Measurements from ENCODE around the gene PITX3.
"Not testable (repeated sequence)": the region's sequence is repeated elsewhere in the genome, so short reads cannot be mapped to it uniquely, and the experiment has no call there.

PITX3 gene

DNA sequence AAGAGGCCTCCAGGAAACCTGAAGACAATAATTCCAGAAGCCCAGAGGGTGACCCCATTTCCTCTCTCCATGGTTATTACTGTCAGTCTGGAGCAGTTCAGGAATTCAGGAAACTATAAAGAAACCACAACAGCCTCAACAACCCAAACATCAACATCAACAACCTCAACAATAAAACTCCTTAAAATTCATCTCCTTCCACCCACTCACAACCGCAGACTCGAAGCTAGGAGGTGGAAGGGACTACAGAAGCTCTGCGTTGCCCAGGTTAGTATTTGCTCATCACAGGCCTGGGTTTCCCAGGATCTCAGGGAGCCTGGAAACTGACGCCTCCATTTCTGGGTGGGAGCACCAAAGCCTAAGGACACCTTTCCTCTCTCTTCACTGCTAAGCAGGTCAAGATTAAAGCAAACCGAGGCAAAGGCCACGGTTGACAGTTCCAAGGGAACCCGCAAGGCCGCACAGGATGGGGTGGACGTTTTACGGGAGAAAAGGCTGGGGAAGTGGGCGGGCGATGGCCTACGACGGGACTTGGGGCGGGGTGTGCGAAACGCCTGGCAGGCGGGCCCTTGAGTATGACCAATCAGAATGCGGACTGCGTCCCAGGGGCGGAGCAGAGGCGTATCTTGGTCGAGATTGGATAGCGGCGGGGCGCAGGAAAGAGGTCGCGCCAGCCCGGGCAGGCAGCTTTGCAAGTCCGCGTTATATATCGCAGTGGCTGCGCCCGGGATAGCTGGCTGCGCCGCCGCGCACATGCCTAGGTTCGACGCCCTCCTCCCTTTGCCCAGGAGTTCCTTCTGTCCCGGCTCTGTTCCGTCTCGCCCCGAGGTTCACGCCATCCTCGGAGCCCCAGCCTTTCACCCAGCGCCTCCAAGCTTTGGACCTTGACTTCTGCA lies 15.4 kb downstream of the PITX3 start, which contains the start of gene ELOVL3:
Gene ELOVL3, plus strand, starts transcription at position 654 of the 896 bp plus-strand sequence. CDS start 250 bp downstream, outside the sequence.
- DNase-seq = peak; percentile 43 to 65

DNA sequence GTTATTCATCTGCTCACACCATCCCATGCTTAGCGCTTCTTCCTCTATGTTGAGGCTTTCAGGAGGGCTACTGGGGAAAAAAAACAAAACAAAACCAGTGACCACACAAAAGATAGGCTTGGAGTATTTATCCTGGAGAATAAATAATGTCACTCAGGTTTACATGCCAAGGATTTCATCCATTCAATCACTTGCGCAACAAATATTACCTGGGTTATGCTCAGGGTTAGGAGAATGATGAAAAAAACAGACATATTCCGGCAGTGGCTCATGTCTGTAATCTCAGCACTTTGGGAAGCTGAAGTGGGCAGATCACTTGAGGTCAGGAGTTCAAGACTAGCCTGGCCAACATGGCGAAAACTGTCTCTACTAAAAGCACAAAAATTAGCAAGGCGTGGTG lies 18.5 kb downstream of the PITX3 start:
- DNase-seq = no peak

DNA sequence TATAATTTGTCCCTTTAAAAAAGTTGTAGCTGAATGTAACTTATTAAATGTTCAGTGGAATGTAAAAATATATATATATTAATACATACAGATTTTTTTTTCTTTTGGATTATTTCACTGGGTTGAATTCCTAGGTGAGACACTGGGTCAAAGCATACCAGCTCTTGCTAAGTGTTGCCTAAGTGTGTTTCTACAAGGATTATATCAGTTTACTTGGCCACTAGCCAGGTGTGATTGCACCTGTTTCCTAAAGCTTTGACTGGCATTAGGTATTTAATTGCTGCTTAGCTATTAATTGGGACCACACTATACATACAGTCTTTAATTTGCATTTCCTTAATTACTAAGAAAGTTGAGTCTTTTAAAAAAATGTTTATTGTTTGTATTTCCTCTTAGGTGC lies 20.7 kb downstream of the PITX3 start:
- DNase-seq = no peak

DNA sequence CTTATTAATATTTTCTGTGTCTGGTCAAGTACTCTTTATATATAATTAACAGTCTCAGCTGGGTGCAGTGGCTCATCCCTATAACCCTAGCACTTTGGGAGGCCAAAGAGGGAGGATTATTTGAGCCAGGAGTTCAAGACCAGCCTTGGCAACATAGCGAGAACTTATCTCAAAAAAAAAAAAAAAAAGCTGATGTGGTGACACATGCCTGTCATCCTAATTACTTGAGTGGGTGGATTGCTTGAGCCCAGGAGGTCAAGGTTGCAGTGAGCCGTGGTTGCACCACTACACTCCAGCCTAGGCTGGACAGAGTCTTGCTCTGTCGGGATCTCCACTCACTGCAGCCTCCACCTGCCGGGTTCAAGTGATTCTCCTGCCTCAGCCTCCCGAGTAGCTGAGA lies 21.9 kb downstream of the PITX3 start:
- DNase-seq = no peak

DNA sequence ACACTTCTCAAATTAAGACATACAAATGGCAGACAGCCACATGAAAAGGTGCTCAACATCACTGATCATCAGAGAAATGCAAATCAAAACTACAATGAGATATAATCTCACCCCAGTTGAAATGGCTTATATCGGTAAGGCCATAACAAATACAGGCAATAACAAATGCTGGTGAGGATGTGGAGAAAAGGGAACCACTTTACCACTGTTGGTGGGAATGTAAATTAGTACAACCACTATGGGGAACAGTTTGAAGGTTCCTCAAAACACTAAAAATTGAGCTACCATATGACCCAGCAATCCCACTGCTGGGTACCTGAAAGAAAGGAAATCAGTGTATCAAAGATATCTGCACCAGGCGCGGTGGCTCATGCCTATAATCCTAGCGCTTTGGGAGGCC lies 27.7 kb downstream of the PITX3 start:
- not testable (repeated sequence) for DNase-seq

DNA sequence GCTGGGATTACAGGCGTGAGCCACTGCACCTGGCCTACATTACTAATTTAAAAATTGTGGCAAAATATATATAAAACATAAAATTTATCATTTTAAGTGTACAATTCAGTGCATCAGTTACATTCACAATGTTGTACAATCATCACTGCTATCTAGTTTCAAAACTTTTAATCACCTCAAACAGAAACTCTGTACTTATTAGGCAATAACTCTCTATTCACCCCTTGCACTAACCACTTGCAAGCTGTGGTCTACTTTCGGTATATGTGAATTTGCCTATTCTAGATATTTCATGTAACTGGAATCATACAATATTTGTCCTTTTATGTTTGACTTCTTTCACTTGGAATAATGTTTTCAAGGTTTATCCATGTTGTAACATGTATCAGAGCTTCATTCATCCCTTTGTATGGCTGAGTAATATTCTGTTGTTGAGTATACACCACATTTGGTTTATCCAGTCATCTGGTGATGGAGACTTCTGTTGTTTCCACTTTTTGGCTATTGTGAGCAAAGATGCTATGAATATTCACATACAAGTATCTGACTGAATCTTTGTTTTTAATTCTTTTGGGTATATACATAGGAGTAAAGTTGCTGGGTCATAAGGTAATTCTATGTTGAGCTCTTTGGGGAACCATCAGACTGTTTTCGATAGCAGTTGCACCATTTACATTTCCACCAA lies 29.6 kb downstream of the PITX3 start:
- no peak for DNase-seq

DNA sequence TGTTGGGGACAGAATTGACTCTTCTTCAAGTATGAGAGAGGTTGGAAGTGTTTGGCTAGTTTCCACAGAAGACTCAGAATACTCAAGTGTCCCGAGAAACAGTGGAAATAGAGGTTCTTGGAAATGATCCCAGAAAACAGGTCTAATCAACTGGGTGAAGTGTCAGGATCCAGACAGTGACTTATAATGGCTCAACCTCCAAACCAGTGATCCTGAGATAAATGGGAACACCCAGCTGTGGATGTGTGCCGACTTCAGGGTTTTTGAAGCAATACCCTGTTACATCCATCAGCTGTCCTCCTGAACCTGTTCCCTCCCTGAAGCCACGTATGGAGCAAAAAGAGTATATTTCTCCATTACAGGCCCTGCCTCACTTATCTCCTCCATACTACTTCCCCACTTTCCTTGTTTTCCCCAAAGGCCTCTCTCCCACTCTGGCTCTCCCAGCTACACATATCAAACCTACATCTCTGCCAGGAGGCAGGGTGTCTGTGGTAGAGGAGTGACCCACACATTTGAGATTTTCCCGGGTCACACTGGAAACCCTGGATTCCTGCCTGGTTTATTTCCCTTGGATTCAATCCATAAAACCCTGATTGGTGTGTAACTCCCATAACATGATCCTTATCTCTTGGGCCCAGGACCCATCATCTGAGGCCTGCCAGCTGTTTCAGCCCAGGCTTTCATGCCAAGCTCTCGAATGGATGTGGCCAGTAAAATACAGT lies 32.8 kb downstream of the PITX3 start:
- no peak for DNase-seq

DNA sequence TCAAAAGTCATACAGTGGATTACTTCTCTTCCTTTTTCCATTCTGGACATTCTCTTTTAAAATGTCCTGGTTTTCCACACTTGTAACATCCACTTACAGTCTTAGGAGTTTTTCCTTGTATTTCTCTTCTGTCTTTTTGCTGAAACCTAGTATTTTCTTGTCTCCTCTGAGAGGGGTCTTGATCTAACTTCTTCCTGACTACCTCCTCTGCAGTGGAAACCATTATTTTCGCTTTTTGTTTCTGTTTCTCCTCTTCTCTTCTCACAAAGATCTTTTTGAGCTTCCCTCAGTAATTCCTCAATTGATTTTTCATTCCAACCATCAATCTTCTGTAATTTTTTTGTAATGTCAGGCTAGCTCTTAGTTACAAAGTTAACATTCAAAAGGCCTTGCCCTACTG lies 38.9 kb downstream of the PITX3 start:
- no peak for DNase-seq

DNA sequence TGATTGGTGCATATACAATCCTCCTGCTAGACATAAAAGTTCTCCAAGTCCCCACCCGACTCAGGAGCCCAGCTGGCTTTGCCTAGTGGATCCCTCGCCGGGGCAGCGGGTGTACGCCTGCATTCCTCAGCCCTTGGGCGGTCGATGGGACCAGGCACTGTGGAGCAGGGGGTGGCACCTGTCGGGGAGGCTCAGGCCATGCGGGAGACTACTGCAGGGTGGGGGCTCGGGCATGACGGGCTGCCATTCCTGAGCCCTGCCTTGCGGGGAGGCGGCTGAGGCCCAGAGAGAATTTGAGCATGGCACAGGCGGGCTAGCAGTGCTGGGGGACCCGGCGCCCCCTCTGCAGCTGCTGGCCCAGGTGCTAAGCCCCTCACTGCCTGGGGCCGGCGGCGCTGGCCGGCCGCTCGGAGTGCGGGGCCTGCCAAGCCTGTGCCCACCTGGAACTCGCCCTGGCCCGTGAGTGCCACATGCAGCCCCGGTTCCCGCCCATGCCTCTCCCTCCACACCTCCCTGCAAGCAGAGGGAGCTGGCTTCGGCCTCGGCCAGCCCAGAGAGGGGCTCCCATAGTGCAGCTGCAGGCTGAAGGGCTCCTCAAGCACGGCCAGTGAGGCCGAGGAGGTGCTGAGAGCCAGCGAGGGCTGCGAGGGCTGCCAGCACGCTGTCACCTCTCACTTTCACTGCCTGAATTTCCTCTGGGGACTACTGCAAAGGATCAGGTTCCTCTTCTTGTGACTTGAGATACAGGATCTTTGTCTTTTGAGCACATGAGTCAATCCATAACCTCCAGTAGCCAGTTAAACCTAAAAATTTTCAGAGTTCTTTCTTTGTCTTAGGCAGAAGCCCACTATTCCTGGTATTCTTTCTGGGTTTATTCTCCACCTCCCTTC lies 40.3 kb downstream of the PITX3 start:
- DNase-seq = no peak

DNA sequence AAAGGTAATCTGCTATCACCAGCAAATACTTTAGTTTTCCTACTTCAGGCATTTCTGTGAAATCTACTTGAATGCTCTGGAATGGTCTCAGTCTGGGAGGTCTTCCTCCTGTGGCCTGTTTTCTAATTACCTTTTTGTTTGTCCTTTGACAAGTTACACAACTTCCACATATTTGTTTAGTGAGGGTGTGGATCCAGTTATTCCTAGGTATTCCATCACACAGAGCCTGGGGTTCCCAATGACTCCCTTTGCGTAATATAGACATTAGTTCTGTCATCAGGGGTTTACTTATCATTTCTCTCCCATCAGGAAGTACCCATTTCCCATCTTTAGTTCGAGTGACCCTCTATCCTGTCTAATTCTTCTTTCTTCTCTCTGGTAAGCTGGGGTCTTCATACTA lies 43.3 kb downstream of the PITX3 start:
- no peak for DNase-seq

DNA sequence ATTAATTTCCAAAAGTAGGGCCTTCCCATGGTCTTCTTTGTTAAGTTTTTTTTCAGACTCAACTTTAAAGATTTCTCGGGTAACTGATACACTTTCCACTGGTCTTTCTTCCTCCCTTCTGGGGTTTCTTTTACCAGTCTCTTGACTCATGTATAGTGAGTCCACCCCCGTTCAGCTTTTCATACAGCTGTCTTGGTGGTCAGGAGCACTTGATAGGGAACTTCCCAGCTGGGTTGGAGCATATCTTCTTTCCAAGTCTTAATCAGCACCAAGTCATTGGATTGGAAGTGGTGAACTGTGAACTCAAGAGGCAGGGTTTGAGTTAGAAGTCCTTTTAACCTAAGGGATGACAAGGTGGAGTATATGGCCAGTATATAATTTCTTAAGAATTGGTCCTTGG lies 44.4 kb downstream of the PITX3 start:
- no peak for DNase-seq

DNA sequence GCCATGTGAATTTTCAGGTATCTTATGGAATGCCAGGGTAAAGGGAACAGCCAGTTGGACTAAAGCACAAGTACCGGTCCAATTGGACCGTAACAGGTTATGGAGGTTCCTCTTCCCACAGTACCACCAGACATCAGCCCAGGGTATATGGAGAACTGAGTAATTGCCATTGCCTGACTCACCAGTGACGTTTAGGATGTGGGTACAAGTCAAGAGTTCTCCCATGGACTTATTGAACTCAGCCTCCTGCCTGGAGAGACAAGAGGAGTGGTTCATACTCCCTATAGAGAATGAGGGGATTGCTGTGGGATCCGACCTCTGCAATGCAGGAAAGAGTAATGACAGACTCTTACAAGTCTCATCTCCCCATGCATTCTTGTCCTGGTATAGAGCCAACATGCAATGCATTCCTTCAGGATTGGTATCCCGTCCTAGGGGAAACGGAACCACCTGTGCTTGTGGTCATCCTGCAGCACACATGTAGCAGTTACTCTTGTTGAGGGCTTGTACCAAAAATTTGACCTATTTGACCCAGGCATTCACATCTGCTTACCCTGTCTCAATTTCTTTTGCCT lies 45.9 kb downstream of the PITX3 start:
- no peak for DNase-seq

DNA sequence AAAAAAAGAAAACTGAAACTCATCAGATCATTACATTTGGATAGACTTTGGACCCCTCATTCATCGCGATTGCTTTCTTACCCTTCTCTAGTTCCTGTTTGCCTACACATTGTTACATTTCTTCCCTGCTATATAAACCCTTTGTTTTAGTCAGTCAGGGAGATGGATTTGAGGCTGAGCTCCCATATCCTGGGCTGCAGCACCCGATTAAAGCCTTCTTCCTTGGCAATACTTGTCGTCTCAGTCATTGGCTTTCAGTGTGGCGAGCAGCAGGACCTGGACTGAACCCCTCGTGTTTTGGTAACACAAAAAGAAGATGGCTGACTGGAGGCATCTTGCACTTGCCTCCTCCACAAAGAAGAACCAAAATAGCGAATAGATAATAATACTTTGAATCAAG lies 49.4 kb downstream of the PITX3 start:
- no peak for DNase-seq

DNA sequence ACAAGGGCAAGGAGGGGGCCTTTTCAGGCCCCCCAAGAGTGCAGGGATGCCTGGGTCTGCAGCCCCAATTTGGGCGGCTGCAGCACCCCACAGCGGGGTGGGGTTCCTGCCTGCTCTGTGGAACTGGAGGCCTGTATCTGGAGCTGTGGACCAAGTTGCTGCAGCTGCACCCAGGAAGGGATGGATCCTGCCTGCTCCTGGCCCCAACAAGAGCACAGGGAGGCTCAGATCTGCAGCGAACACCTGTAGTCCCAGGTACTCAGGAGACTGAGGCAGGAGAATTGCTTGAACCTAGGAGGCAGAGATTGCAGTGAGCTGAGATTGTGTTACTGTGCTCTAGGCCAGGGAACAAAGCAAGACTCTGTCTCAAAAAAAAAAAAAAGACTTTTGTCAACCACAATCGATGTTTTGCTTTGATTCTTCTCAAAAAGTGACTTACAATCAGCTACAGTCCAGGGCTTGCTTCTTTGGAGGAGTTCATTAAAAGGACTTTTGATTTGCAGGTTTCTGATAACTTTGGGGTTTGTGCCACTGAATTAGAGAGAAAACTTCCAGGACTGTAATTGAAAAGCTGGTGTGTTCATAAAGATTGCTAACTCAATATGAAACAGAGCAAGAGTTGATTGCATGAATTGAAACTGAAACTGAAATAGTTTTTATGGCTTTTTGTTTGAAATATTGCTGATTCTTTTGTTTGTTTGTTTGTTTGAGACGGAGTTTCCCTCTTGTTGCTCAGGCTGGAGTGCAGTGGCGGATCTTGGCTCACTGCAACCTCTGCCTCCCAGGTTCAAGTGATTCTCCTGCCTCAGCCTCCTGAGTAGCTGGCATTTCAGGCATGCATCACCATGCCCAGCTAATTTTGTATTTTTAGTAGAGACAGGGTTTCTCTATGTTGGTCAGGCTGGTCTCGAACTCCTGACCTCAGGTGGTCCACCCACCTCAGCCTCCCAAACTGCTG lies 52.1 kb downstream of the PITX3 start:
- not testable (repeated sequence) for DNase-seq

DNA sequence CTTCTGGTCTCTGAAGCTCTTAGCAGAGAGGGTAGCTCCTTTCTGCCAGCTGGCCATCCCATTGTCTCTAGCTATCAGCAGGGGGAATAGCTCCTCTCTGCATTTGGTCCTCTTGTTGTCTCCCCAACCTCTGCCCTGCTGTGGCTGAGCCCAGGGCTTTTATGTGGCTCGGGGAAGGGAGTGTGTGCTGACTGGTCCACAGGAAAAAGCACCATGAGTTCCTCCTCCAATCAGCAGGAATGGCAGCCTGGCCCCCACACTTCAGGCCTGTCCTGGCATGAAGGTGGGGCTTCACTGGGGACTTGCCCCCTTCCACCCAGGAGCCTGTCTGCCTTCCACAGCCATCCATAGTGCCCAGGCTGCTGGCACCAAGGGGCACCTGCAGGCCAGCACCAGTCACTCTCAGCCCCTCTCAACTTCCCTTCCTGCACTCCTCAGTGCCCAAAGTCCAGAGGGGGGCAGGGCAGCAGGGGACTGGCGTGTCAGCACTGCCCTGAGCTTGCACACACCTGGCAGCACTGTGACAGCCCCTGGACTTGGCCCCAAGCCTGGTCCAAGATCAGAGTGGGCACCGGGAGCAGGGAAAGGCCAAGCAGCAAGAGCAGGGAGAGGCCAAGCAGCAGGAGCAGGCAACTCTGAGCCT lies 52.9 kb downstream of the PITX3 start:
- DNase-seq = no peak

DNA sequence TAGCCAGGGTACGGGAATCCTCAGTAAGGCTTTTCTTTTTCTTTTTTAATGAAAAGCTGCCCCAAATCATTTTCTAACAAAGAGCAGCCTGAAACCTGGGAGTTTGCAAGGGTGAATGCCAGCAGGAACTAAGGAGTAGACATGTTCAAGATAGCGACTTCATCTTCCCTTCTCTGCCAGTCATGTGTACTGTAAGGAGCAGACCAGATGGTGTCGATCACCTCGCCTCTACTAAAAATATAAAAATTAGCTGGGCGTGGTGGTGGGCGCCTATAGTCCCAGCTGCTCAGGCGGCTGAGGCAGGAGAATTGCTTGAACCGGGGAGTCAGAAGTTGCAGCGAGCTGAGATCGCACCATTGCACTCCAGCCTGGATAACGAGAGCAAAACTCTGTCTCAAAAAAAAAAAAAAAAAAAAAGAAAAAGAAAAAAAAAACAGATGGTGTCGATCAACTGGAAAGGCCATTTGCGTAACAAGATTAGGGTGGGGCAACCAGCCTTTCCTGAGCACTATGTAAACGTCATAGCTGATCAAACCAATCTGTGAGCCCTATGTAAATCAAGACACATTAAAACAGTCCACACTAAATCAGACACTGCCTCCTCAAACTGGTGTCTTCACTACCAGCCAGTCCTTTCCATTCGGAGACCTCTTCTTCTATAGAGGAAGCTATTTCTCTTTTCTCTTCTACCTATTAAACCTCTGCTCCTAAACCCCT lies 55.3 kb downstream of the PITX3 start:
- no peak for DNase-seq

DNA sequence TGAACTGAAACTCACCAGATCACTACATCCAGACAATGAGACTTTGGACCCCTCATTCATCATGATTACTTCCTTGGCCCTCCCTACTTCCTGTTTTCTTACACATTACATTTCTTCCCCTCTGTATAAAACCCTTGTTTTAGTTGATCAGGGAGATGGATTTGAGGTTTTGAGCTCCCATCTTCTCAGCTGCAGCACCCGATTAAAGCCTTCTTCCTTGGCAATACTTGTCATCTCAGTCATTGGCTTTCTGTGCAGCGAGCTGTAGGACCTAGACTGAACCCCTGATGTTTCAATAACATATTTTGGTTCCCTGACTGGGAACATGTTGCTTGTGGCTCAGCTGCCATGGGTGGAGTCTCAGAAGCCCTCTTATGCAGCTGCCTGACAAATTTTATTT lies 56.0 kb downstream of the PITX3 start:
- no peak for DNase-seq

DNA sequence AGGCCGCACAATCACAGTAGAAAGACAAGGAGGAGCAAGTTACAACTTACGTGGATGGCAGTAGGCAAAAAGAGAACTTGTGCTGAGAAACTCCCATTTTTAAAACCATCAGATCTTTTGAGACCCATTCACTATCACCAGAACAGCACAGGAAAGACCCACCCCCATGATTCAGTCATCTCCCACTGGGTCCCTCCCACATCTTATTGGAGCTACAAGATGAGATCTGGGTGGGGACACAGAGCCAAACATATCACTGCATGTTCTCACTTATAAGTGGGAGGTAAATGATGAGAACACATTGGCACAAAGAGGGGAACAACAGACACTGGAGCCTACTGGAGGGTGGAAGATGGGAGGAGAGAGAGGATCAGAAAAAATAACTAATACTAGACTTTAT lies 56.7 kb downstream of the PITX3 start:
- no peak for DNase-seq

All from bone marrow (tissue), 2 donors.